SU-DHL-6 (cell line): Measurements from ENCODE around the gene ARHGAP26.

Experiments used
- CTCF ChIP-seq: fragments of 200-600 bp; sonication (generic); IDR thresholded peaks from one replicate; pipeline ENCODE4 v1.5.1; 2017; ENCODE audit warnings: antibody characterized with exemption, mild to moderate bottlenecking, low read length, moderate library complexity; ENCODE audit not compliant: insufficient read depth, poor library complexity, severe bottlenecking
- EZH2phosphoT487 ChIP-seq: fragments of 200-600 bp; sonication (generic), shearing (Covaris generic); conservative IDR thresholded peaks from 2 replicates; pipeline ENCODE4 v1.6.1; 2018; ENCODE audit warnings: mild to moderate bottlenecking, antibody characterized with exemption, low read length, moderate library complexity, mixed read lengths

GRCh38 chr5:143155455-143155854 lies 385.3 kb downstream of the ARHGAP26 start:
- TF ChIP-seq CTCF (no peak), EZH2phosphoT487 (no peak)
